Stimulated activated CD8-positive, alpha-beta memory T cell treated with anti-CD3 and anti-CD28 coated beads, Interleukin-4, amount 100 ng/mL, for 4 hours (primary cell): ENCODE data around the gene PLEKHA1.

Source experiments
- DNase-seq, 2 donors: peaks; one replicate each; pipeline ENCODE4 v3.0.0-alpha.2; 2020; ENCODE audit warnings: low read depth in 2 of 2, low spot score in 1 of 2

PLEKHA1 gene

DNA sequence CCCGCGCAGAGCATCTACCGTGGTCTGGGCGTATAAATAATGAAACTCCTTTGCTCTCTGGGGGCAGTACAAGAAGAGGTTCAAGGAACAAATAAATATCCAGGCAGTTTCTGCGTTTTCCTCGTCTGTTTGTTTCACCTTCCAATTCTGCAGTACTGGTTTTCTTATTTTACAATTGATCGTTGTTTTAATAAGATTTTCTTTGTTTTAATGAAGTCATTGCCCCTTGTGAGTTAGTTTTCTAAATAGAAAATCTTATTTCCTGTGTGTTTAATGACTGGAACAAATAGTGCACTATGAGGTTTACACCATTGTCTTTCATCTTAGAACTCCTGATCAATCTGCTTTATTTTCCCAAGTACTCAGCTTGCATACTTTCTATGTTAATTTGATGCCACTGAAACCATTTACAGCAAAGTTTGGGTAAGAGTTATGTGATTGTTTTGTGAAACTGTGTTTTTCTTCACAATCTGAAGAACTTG, 1.2 kb downstream of the PLEKHA1 start:
- DNase-seq, result no peak

DNA sequence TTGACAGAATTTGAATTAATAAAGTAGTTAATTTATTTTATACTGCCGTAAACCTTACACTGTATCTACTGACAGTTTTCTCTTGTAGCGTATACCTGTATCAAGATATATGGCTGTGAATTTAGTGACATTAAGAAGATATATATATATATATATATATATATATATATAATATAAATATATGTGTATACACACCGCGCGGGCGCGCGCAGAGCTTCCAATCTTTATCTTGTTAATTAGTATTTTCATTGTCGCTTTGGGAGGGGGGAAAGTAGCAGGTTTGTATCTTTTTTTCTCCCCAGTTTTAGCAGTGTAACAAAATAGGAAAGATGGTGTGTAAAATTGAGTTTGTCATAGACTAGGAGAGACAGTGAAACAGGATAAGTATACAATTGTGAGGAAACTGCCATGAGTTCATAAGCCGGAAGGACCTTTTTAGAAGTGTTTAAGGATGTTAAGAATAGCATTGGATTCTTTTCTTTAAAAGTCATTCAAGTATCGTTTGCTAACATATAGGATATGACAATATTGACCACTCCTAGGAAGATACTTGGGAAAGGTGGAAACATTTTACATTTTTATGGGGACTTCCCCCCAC, 2.0 kb downstream of the PLEKHA1 start:
- DNase-seq, result no peak

- no peak for DNase-seq
Observed at GRCh38 chr10:122379041-122379440, 4.5 kb downstream of the PLEKHA1 start.

- DNase-seq, result no peak
Observed at GRCh38 chr10:122379537-122379936, 5.0 kb downstream of the PLEKHA1 start.

DNA sequence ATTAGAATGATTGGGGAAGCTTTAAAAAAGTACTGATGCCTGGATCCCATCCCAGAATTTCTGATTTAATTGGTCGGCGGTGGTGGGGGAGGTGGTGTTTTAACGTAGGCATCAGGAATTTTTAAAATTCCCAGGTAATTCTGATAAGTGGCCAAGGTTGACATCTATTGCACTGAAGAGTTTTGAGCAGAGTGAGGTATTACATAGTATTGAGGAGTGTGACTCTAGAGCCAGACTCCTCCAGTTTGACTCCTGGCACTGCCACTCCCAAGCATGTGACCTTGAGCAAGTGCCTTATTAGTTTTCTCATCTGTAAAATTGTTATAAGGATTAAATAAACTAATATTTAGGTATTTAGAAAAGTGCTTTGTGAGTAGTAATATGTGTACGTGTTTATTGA, 6.2 kb downstream of the PLEKHA1 start:
- DNase-seq, result no peak

GRCh38 chr10:122381680-122382079, 7.2 kb downstream of the PLEKHA1 start:
- DNase-seq, result no peak

DNA sequence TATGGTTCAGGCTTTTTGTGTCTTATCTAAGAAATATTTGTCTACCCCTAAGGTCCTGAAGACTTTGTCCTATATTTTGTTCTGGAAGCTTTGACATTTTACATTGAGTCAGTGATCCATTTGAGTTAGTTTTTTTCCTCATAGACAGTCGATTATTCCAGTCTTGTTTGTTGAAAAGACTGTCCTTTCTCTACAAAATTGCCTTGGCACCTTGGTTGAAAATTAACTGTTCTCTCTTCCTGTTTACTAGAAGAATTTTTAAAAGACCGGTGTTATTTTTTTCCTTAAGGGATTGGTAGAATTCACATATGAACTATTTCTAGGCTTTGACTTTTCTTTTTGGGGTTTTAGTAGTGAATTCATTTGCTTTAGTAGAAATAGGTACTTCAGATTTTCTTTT, 12.0 kb downstream of the PLEKHA1 start:
- DNase-seq, result no peak

GRCh38 chr10:122387572-122387971, 13.1 kb downstream of the PLEKHA1 start:
- no peak for DNase-seq

DNA sequence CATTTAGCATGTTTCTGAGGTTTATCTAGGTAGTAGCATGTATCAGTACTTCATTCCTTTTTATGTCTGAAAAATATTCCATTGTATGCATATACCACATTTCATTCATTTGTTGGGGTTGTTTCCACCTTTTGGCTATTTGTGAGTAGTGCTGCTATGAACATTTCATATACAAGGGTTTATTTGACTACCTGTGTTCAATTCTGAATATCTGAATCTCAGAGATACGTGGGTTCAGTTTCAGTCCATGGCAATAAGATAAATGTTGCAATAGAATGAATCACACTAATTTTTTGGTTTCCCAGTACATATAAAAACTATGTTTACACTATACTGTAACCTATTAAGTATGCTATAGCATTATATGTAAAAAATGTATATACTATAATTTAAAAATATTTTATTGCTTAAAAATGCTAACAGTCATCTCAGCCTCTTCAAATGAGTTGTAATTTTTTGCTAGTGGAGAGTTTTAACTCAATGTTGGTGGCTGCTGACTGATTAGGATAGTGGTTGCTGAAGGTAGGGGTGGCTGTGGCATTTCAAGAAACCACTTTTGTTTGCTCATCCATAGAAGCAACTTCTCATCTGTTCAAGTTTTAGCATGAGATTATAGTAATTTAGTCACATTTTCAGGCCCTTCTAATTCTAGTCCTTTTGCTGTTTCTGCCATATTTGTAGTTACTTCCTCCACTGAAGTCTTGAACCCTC, 13.9 kb downstream of the PLEKHA1 start:
- DNase-seq, result no peak

GRCh38 chr10:122390271-122390670, 15.8 kb downstream of the PLEKHA1 start:
- no peak for DNase-seq

DNA sequence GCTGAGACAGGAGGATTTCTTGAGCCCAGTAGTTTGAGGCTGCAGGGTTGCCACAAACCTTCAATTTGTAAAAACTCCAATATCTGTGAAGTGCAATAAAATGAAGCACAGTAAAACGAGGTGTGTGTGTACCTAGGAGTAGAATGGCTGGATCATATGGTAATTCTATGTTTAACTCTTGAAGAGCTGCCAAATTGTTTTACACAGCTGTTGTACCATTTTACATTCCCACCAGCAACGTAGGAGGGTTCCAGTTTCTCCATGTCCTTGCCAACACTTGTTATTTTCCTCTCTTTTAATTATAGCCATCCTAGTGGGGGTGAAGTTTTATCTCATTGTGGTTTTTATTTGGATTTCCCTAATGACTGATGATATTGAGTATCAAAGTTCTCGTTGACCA, 16.2 kb downstream of the PLEKHA1 start:
- DNase-seq, result no peak

DNA sequence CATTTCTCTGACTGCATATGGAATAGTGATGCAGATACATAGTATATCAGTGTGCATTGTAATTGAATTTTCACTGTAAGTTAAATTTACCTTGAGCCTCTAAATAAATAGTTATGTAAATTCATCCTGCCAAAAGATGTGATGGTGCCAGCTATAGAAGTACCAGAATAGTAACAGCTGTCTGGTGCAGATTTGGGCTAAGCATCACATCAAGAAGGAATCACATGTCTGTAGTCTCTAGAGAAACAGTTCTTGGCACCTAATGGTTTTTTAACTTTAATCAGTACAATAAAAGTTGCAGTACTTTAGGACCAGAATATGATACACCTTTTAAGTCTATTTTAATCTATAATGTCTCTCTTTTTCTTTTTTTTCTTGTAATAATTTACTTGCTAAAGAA, 17.4 kb downstream of the PLEKHA1 start:
- DNase-seq, result no peak

GRCh38 chr10:122392835-122393234, 18.3 kb downstream of the PLEKHA1 start:
- DNase-seq, result no peak

GRCh38 chr10:122393288-122393687, 18.8 kb downstream of the PLEKHA1 start:
- no peak for DNase-seq

GRCh38 chr10:122402548-122403131, 28.1 kb downstream of the PLEKHA1 start:
- no peak for DNase-seq

GRCh38 chr10:122404576-122404975, 30.1 kb downstream of the PLEKHA1 start:
- DNase-seq, result no peak

GRCh38 chr10:122407375-122408125, 33.0 kb downstream of the PLEKHA1 start:
- DNase-seq, result peak; percentile 19 to 46

- DNase-seq, result no peak
Observed at GRCh38 chr10:122413327-122413726, 38.8 kb downstream of the PLEKHA1 start.

- no peak for DNase-seq
Observed at GRCh38 chr10:122417667-122418066, 43.2 kb downstream of the PLEKHA1 start.

- no peak for DNase-seq
Observed at GRCh38 chr10:122419016-122419415, 44.5 kb downstream of the PLEKHA1 start.

GRCh38 chr10:122419876-122420623, 45.5 kb downstream of the PLEKHA1 start:
- DNase-seq, result no peak
